Ureter (tissue), 1 donor: ENCODE data around the gene D2HGDH. TPM values are rescaled to one million over a fixed set of nuclear protein-coding genes. Genes with fewer than 3 reads are reported as not detected.
"Not testable (repeated sequence)": the region's sequence is repeated elsewhere in the genome, so short reads cannot be mapped to it uniquely, and the experiment has no call there.

Experiments used
- DNase-seq: peaks from one replicate; pipeline ENCODE4 v3.0.0-alpha.2; 2020; ENCODE audit warnings: low spot score
- total RNA-seq: library from RNA; stranded (reverse); gene quantifications from one replicate; pipeline ENCODE4 v1.2.4, GENCODE V29; 2023
- donor health status: DM: yes; HTN: yes; CAD: no.

D2HGDH gene
- total RNA-seq, 1 donor from 2014 or later: 67.7 TPM

DNA sequence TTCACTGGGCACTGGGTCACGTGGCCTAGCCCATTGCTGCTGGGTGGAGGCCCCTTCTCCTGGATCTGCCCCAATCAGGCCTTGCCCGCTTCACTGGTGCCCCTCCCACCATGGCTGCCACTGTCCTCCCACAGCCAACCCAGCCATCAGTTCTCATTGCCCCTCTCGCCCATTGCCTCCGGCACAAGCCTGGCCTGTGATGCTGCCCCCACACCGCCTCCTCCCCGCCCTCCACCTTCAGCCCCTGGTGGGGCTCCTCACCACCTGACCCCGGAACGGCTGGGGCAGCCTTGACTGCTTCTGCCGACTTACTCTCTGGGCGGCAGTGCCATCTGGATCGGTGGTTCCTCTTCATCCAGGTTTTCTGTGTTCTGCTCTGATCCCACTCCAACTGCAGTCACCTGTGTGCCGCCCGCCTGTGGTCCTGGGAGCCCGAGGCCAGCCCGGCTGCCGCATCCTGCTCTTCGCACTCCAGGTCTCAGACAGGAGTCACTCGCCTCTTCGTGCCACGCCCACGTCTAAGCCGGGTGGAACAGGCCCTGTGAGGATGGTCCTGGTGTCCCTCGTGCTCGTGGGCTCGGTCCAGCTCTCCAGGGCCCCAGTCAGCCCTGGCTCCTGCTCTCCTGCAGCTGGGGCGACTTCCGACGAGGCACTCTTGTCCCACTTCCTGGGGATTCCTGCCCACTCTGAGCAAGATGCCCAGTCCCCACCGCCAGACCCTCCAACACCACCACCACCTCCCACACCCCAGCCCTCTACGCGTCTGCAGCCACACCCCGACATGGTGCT, 14.2 kb downstream of the D2HGDH start:
- DNase-seq: no peak

DNA sequence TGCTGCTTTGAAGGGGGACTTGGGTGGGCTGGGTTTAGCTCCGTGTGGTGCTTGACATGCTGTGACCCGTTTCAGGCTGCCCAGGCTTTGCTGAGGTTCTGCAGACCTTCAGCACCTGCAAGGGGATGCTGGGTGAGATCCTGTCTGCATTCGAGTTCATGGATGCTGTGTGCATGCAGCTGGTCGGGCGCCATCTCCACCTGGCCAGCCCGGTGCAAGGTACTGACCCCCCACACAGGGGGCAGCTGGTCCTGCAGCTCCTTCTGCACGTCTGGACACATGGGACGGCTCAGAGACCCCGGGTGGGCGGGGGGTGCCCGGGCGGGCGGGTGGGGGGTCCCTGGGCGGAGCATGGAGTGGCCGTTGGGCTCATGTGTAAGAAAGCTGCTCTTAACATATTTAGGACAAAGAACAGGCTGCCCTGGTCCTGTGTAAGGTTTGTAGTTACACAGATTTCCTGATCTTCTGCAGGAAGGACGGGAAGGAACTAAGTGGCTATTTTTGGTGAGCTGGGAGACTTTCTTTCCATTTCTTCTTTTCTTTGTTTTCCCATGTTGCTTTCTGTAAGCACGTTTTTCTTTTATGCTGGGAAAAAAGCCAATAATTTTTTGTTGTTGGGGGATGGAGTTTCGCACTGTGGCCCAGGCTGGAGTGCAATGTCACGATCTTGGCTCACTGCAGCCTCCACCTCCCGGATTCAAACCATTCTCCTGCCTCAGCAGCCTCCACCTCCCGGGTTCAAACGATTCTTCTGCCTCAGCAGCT, 15.8 kb downstream of the D2HGDH start:
- DNase-seq: no peak

- no peak for DNase-seq
These were observed 16.7 kb downstream of the D2HGDH start for GRCh38 chr2:241751152-241751551.

DNA sequence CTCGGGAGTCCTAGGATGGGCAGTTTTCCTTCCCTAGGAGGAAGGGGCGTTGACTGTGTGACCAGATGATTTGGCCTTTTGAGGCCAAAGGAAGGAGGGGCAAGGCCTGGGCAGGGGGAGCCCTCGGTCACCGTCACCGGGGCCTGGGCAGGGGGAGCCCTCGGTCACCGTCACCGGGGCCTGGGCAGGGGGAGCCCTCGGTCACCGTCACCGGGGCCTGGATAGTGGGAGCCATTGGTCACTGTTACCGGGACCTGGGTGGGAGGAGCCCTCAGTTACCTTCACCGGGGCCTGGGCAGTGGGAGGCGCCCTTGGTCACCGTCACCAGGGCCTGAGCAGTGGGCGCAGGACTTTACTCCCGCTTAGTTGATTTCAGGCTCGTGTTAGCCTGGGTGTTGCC, 17.3 kb downstream of the D2HGDH start:
- no peak for DNase-seq

DNA sequence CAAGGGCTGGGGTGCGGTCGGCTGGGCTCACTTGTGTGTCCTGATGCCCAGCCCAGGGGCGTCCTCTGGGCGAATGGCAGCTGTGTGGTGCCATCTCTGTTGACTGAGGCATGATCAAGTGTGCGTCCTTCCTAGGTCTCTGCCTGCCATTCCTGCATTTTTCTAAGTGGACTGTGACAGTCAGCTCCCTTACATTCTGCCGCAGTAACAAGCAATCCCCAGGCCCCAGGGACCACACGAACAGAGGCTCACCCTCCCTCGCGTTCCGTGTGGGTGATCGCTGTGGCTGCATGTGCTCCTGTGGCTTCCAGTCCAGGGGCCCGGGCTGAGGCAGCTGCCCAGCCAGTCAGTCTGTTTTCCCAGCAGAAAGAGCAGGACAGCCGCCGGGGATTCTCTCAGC, 17.8 kb downstream of the D2HGDH start:
- DNase-seq: no peak

- DNase-seq: no peak
These were observed 18.4 kb downstream of the D2HGDH start for GRCh38 chr2:241752689-241753276.

- no peak for DNase-seq
These were observed 19.1 kb downstream of the D2HGDH start for GRCh38 chr2:241753493-241753892.

GRCh38 chr2:241754042-241754441, 19.6 kb downstream of the D2HGDH start:
- DNase-seq: no peak

DNA sequence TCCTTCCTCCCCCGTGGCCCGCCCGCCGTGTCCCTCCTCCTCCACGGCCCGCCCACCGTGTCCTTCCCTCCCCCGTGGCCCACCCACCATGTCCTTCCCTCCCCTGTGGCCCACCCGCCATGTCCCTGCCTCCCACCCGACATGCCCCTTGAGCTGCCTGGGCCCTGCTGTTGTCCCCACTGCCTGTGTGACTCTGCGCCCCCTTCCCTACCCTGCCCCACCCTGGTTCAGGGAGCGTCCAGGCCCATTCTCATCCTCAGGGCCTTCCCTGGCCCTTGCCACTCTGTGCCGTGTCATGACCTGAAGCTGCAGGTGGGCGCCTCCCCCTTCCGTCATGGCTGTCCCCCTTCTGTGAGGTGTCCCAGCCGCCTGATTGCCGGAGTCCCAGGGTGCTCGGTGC, 20.7 kb downstream of the D2HGDH start:
- no peak for DNase-seq

GRCh38 chr2:241755777-241756176, 21.3 kb downstream of the D2HGDH start:
- DNase-seq: no peak

- no peak for DNase-seq
These were observed 24.8 kb downstream of the D2HGDH start for GRCh38 chr2:241759067-241759807.

DNA sequence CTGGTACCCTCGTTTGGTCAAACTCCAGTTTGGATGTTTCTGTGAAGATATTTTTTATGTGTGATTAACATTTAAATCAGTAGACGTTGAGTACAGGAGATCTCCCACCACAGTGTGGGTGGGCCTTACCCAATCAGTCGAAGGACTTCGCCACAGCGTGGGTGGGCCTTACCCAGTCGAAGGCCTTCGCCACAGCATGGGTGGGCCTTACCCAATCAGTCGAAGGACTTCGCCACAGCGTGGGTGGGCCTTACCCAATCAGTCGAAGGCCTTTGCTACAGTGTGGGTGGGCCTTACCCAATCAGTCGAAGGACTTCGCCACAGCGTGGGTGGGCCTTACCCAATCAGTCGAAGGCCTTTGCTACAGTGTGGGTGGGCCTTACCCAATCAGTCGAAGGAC, 25.5 kb downstream of the D2HGDH start:
- DNase-seq: not testable (repeated sequence)

- no peak for DNase-seq
These were observed 25.9 kb downstream of the D2HGDH start for GRCh38 chr2:241760301-241760771.

GRCh38 chr2:241762321-241762932, 28.0 kb downstream of the D2HGDH start:
- DNase-seq: no peak

DNA sequence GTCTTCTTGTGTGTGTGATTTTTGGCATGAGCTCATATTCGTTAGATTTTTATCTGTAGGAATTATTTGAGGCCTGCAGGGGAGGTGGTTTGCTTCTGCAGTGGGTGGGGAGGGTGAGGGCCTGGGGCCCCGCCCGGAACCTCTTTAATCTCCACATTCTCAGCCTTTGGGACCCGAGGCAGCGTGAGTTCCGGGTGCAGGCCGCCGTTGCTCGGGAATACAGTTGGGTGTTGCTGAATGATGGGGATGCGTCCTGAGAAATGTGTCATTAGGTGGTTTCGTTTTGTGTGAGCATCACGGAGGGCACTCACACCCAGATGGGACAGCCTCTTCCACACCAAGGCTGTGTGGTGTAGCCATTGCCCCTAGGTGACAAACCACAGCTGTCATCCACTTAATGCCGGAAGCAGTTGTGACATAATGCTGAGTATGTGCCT, 28.5 kb downstream of the D2HGDH start:
- no peak for DNase-seq

DNA sequence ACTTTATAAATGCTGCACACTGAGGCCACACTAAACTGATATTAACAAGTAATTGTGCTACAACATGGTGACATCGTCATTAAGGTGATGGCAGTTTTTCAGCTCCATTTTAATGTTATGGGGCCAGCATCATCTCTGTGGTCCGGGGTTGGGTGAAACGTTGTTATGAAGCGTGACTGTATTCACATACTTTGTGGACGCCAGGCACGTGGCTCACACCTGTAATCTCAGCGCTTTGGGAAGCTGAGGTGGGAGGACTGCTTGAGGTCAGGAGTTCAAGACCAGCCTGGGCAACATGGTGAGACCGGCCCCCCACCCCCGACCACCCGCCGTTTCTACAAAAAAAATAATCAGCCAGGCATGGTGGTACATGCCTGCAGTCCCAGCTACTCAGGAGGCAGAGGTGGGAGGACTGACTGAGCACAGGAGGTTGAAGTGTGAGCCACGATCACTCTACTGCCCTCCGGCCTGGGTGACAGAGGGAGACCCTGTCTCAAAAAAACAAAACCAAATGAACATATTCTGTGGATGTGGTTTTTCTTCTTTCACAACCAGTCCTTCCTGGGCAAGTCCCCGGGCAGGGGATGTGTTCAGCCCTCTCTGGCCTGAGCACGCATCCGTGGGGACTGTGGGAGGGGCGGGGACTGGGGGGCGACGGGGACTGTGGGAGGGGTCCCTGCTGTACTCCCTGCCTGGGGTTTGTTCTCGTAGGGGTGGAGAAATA, 29.3 kb downstream of the D2HGDH start:
- DNase-seq: no peak

GRCh38 chr2:241764275-241765241, 30.1 kb downstream of the D2HGDH start:
- DNase-seq: no peak

DNA sequence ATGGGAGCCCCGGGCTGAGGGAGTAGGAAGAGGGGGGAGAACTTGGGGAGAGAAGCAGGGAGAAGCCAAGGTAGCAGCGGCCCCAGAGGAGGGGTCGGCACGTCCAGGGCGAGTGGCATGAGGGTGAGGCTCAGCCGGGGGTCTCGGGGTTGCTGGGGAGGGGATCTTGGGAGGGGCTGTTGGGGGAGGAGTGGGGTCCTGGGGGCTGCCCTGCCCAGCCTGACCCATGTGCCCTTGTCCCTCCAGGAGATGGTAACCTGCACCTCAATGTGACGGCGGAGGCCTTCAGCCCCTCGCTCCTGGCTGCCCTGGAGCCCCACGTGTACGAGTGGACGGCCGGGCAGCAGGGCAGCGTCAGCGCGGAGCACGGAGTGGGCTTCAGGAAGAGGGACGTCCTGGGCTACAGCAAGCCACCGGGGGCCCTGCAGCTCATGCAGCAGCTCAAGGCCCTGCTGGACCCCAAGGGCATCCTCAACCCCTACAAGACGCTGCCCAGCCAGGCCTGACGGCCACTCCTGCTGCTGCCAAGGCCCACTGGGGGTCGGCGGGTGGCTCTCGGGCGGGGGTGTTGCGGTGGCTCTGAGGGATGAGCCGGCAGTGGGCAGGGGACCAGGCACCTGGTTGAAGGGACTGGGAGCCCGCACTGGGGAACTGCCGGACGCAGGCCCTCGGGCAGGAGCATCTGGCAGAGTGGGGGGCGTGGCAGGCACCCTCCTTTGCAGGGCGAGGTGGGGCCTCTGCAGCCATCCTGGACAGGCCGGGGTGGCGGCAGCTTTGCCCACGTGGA, 33.2 kb downstream of the D2HGDH start:
- DNase-seq: no peak

DNA sequence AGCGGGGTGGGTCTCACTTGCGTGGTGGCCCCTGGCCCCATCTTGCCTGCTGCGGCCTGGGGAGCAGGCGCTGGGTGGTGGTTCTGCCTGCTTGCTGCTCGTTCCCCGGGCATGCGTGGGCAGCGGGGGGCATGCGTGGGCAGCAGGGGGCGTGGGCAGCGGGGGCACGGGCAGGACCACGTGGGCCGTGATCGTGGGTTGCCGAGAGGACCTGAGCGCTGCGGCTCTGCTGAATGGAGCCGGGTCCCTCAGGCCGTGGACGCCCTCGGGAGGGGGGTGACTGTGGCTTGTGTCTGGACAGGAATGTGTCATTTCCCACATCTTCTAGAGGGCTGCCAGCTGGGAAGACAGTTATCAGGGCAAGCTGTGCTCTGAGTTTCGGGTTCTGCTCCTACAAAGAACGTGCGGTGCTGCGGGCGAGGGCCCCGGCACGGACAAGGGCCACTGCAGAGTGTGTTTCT, 33.9 kb downstream of the D2HGDH start:
- DNase-seq: peak; percentile 42
